H1 (cell line): Measurements from ENCODE around the gene CT45A9. TPM values are rescaled to one million over a fixed set of nuclear protein-coding genes. Genes with fewer than 3 reads are reported as not detected.
"Not testable (repeated sequence)": the region's sequence is repeated elsewhere in the genome, so short reads cannot be mapped to it uniquely, and the experiment has no call there.

Experiments
- CTCF ChIA-PET: fragments of 300-600 bp; sonication (Branson Sonifier 250); formaldehyde crosslinking; loops from one replicate; lab custom pipeline; 2021; ENCODE audit not compliant: partially characterized antibody; lab: Charles Lee
- POLR2A ChIA-PET: fragments of 300-600 bp; sonication (Branson Sonifier 250); formaldehyde crosslinking; loops from one replicate; lab custom pipeline; 2021; ENCODE audit warnings: inconsistent platforms; ENCODE audit not compliant: partially characterized antibody; lab: Charles Lee
- DNase-seq, 2 experiments: peaks; one replicate each; pipeline versions ENCODE4 v3.0.0 to v3.0.0-alpha.2; 2010 to 2022; ENCODE audit warnings: low spot score in 2 of 2, low read depth in 1 of 2, mixed read lengths in 1 of 2
- FAIRE-seq: peaks from 2 replicates; lab custom pipeline; 2011; peaks lifted over from hg19 to GRCh38; lab: Jason Lieb, UNC
- H2AFZ ChIP-seq: 2 replicates; pipeline ENCODE4 v1.8.1; 2012; ENCODE audit warnings: low read length, inconsistent platforms
- H2AK5ac ChIP-seq: 2 replicates; pipeline ENCODE4 v1.6.1; 2013; ENCODE audit warnings: low read depth, low read length
- H2BK120ac ChIP-seq: replicated peaks from 2 replicates; pipeline ENCODE3; 2013; ENCODE audit warnings: low read depth, low read length, inconsistent platforms
- H2BK12ac ChIP-seq: 2 replicates; pipeline ENCODE4 v1.6.1; 2013; ENCODE audit warnings: low read depth, low read length
- H2BK15ac ChIP-seq: 2 replicates; pipeline ENCODE4 v1.6.1; 2013; ENCODE audit warnings: low read length
- H2BK20ac ChIP-seq: 2 replicates; pipeline ENCODE4 v1.6.1; 2013; ENCODE audit warnings: low read length
- H2BK5ac ChIP-seq: 2 replicates; pipeline ENCODE4 v1.6.1; 2013; ENCODE audit warnings: low read depth, low read length
- H3K14ac ChIP-seq: 2 replicates; pipeline ENCODE4 v1.6.1; 2013; ENCODE audit warnings: inconsistent platforms; ENCODE audit not compliant: insufficient read length
- H3K18ac ChIP-seq: 2 replicates; pipeline ENCODE4 v1.6.1; 2013; ENCODE audit warnings: low read length; ENCODE audit errors: extremely low read depth
- H3K23ac ChIP-seq: 2 replicates; pipeline ENCODE4 v1.6.1; 2013; ENCODE audit warnings: inconsistent platforms; ENCODE audit not compliant: insufficient read length
- H3K23me2 ChIP-seq: 2 replicates; pipeline ENCODE4 v1.6.1; 2013; ENCODE audit warnings: low read depth, low read length
- H3K27ac ChIP-seq: 2 replicates; pipeline ENCODE4 v1.6.1; 2011; ENCODE audit warnings: low read depth, low read length, inconsistent platforms
- H3K27me3 ChIP-seq, 4 experiments: replicated peaks in 1 of 4; 1 replicate in 1 of 4; 2 replicates in 3 of 4; pipeline versions ENCODE4 v1.6.1 to v1.8.1; 2011 to 2013; ENCODE audit warnings: low read length in 3 of 4, mild to moderate bottlenecking in 3 of 4, inconsistent platforms in 2 of 4, mixed read lengths in 2 of 4, moderate library complexity in 1 of 4; ENCODE audit not compliant: control insufficient read depth in 3 of 4, insufficient read depth in 3 of 4; ENCODE audit errors: extremely low read depth in 1 of 4
- H3K36me3 ChIP-seq, 4 experiments: 2 replicates each; pipeline versions ENCODE4 v1.6.1 to v1.8.1; 2011 to 2013; ENCODE audit warnings: mild to moderate bottlenecking in 4 of 4, low read length in 3 of 4, moderate library complexity in 2 of 4, control low read depth in 1 of 4, inconsistent platforms in 1 of 4; ENCODE audit not compliant: insufficient read depth in 4 of 4, control insufficient read depth in 2 of 4
- H3K4ac ChIP-seq: replicated peaks from 2 replicates; pipeline ENCODE3; 2013; ENCODE audit warnings: low read length, low read depth, mixed read lengths, inconsistent platforms; ENCODE audit not compliant: insufficient read length
- H3K4me1 ChIP-seq, 4 experiments: replicated peaks in 1 of 4; 1 replicate in 1 of 4; 2 replicates in 3 of 4; pipeline versions ENCODE4 v1.6.1 to v1.8.1; 2011 to 2013; ENCODE audit warnings: low read length in 3 of 4, inconsistent platforms in 2 of 4, mixed read lengths in 1 of 4; ENCODE audit not compliant: insufficient read depth in 4 of 4, control insufficient read depth in 3 of 4
- H3K4me2 ChIP-seq, 2 experiments: 2 replicates each; pipeline versions ENCODE4 v1.6.1 to v1.8.1; 2011 to 2013; ENCODE audit warnings: low read depth in 2 of 2, low read length in 2 of 2, control low read depth in 1 of 2, inconsistent platforms in 1 of 2, mild to moderate bottlenecking in 1 of 2; ENCODE audit not compliant: insufficient read depth in 1 of 2
- H3K4me3 ChIP-seq, 4 experiments: fragments of 200-600, 300-600 bp in 1 of 4; sonication (generic), shearing (Covaris generic), sonication (Bioruptor Twin) in 1 of 4; 2 replicates each; pipeline versions ENCODE4 v1.5.1 to v1.8.1; 2011 to 2016; ENCODE audit warnings: low read length in 4 of 4, low read depth in 3 of 4, control low read depth in 2 of 4, inconsistent platforms in 2 of 4, mild to moderate bottlenecking in 2 of 4, mixed read lengths in 1 of 4, moderate library complexity in 1 of 4; ENCODE audit not compliant: insufficient read depth in 2 of 4; ENCODE audit errors: extremely low read depth in 1 of 4
- H3K56ac ChIP-seq: replicated peaks from 2 replicates; pipeline ENCODE3; 2013; ENCODE audit warnings: low read depth, mild to moderate bottlenecking, mixed read lengths, low read length, inconsistent platforms; ENCODE audit not compliant: insufficient read length
- H3K79me1 ChIP-seq: 2 replicates; pipeline ENCODE4 v1.6.1; 2013; ENCODE audit warnings: low read depth, low read length, control low read depth
- H3K79me2 ChIP-seq, 2 experiments: 2 replicates each; pipeline versions ENCODE4 v1.6.1 to v1.8.1; 2012 to 2013; ENCODE audit warnings: low read length in 2 of 2, mild to moderate bottlenecking in 2 of 2, inconsistent platforms in 1 of 2; ENCODE audit not compliant: insufficient read depth in 2 of 2, control insufficient read depth in 1 of 2
- H3K9ac ChIP-seq, 4 experiments: replicated peaks in 1 of 4; 1 replicate in 1 of 4; 2 replicates in 3 of 4; pipeline versions ENCODE4 v1.6.1 to v1.8.1; 2011 to 2013; ENCODE audit warnings: low read depth in 3 of 4, low read length in 3 of 4, control low read depth in 2 of 4, mild to moderate bottlenecking in 2 of 4, moderate library complexity in 2 of 4, inconsistent platforms in 1 of 4; ENCODE audit errors: extremely low read depth in 1 of 4
- H3K9me3 ChIP-seq, 2 experiments: 2 replicates each; pipeline versions ENCODE4 v1.6.1 to v1.8.1; 2012 to 2013; ENCODE audit warnings: mild to moderate bottlenecking in 2 of 2, moderate library complexity in 2 of 2, control low read depth in 1 of 2, inconsistent platforms in 1 of 2, low read depth in 1 of 2, low read length in 1 of 2, mixed read lengths in 1 of 2; ENCODE audit not compliant: insufficient read depth in 2 of 2
- H4K20me1 ChIP-seq, 2 experiments: replicated peaks in 1 of 2; 2 replicates each; pipeline versions ENCODE3 to v1.8.1; 2011 to 2013; ENCODE audit warnings: inconsistent platforms in 2 of 2, low read length in 2 of 2, mild to moderate bottlenecking in 1 of 2; ENCODE audit not compliant: insufficient read depth in 2 of 2, control insufficient read depth in 1 of 2
- H4K5ac ChIP-seq: 2 replicates; pipeline ENCODE4 v1.6.1; 2013; ENCODE audit warnings: low read length, low read depth, mixed read lengths, inconsistent platforms; ENCODE audit not compliant: insufficient read length
- H4K8ac ChIP-seq: 2 replicates; pipeline ENCODE4 v1.8.0; 2013; ENCODE audit warnings: mild to moderate bottlenecking, moderate library complexity, low read length, inconsistent platforms; ENCODE audit not compliant: insufficient read depth; ENCODE audit errors: extremely low read depth
- H4K91ac ChIP-seq: replicated peaks from 2 replicates; pipeline ENCODE3; 2013; ENCODE audit warnings: low read length, mixed read lengths, inconsistent platforms; ENCODE audit not compliant: insufficient read length
- WGBS, 2 experiments: shearing (Covaris generic) in 1 of 2; methylation state at CpG; one replicate each; pipeline versions ENCODE4 v1.1.6 to v1.1.7; 2013 to 2015; ENCODE audit warnings: low lambda C conversion rate in 2 of 2, mixed read lengths in 2 of 2, inconsistent platforms in 1 of 2, low coverage in 1 of 2, missing lambda C conversion rate in 1 of 2; ENCODE audit not compliant: insufficient replicate concordance in 2 of 2, insufficient coverage in 1 of 2, insufficient read length in 1 of 2; ENCODE audit errors: extremely low coverage in 1 of 2, missing lambda C conversion rate in 1 of 2; 5-methylcytosine and 5-hydroxymethylcytosine counted together
- polyA plus RNA-seq, 7 experiments: library from polyadenylated mRNA; depleted of rRNA in 3 of 7; stranded (reverse) in 5 of 7; unstranded in 2 of 7; fragments of >200 nt in 5 of 7; fragments of 200-250 nt in 2 of 7; gene quantifications; 1 replicate in 5 of 7; 2 replicates in 1 of 7; 4 replicates in 1 of 7; pipeline versions ENCODE4 v1.2.1 to v1.2.3, GENCODE V29; 2011 to 2013; ENCODE audit warnings: missing spikeins in 2 of 7, mixed read lengths in 2 of 7
- total RNA-seq: library from RNA; stranded (reverse); fragmentation: NEBNext Ultra II Directional; extraction: Animal tissue kit (Norgen Biotek cat#: 25700); gene quantifications from 2 replicates; pipeline ENCODE4 v1.2.1, GENCODE V29; 2021

Gene CT45A9
- total and polyA plus RNA-seq, 2 of the 8 experiments (the other 6 are each of a cell fraction or from before 2014, with no cell fraction given): not detected

DNA sequence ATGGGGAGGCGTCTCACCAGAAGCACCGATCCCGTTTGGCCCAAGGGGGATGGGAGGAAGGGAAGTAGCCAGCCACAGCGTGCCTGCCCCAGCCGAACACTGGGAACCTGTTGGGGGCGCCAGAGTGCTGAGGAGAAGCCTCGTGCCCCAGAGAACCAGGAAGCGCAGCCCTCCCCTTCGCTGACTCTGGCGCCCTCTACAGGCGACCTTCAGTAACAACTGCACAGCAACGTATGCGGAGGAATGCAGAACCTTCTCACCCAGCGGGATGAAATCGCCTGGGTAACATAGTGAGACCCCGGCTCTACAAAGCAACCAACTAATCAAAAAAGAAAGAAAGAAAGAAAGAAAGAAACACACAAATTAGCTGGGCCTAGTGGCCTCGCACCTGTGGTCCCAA, 17.2 kb downstream of the CT45A9 start, which contains the start of gene CT45A8:
TSS of gene CT45A8 (minus strand) at position 101 of the 400 bp plus-strand sequence. CDS start 3,755 bp downstream, outside the sequence.
- H2BK12ac ChIP-seq, H4K91ac ChIP-seq, H3K4me1 ChIP-seq, H4K8ac ChIP-seq, H3K79me1 ChIP-seq, H3K36me3 ChIP-seq, H3K9me3 ChIP-seq, H3K18ac ChIP-seq, H2BK15ac ChIP-seq, H3K14ac ChIP-seq, H2BK120ac ChIP-seq, H2AFZ ChIP-seq, H2BK20ac ChIP-seq, H3K79me2 ChIP-seq, H3K27ac ChIP-seq, H4K20me1 ChIP-seq, H4K5ac ChIP-seq, H2BK5ac ChIP-seq, H3K9ac ChIP-seq, H3K56ac ChIP-seq, DNase-seq, CTCF ChIA-PET, H3K23me2 ChIP-seq, H3K4ac ChIP-seq, H2AK5ac ChIP-seq, H3K23ac ChIP-seq, FAIRE-seq, H3K4me2 ChIP-seq, H3K27me3 ChIP-seq, POLR2A ChIA-PET, H3K4me3 ChIP-seq: not testable (repeated sequence)
- WGBS, 2 experiments: no CpG with 5 or more reads among the region's 17 CpGs

DNA sequence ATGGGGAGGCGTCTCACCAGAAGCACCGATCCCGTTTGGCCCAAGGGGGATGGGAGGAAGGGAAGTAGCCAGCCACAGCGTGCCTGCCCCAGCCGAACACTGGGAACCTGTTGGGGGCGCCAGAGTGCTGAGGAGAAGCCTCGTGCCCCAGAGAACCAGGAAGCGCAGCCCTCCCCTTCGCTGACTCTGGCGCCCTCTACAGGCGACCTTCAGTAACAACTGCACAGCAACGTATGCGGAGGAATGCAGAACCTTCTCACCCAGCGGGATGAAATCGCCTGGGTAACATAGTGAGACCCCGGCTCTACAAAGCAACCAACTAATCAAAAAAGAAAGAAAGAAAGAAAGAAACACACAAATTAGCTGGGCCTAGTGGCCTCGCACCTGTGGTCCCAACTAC, 34.4 kb downstream of the CT45A9 start, which contains the start of gene CT45A7:
TSS of gene CT45A7 (minus strand) at position 101 of the 400 bp plus-strand sequence. CDS start 3,747 bp downstream, outside the sequence.
- H3K14ac ChIP-seq, H2BK20ac ChIP-seq, H3K27me3 ChIP-seq, CTCF ChIA-PET, H4K20me1 ChIP-seq, H3K9me3 ChIP-seq, H2BK15ac ChIP-seq, H3K79me2 ChIP-seq, H3K18ac ChIP-seq, H4K5ac ChIP-seq, FAIRE-seq, H4K8ac ChIP-seq, H3K56ac ChIP-seq, H2BK5ac ChIP-seq, H3K4me3 ChIP-seq, H3K4me2 ChIP-seq, H2BK12ac ChIP-seq, POLR2A ChIA-PET, H4K91ac ChIP-seq, H3K79me1 ChIP-seq, H2BK120ac ChIP-seq, H3K9ac ChIP-seq, H3K4me1 ChIP-seq, H3K23me2 ChIP-seq, H3K4ac ChIP-seq, H3K27ac ChIP-seq, DNase-seq, H2AFZ ChIP-seq, H3K36me3 ChIP-seq, H3K23ac ChIP-seq, H2AK5ac ChIP-seq: not testable (repeated sequence)
- no CpG with 5 or more reads among the region's 17 CpGs for WGBS, 2 experiments
